NCI-H524 (cell line): ENCODE results near the gene MRPL36.
A peak's percentile ranks its signal among the peaks of the same experiment; 100 is the strongest.

ENCODE experiments used
- DNase-seq, 2 experiments: peaks; one replicate each; lab custom pipeline; 2025; lab: John Stamatoyannopoulos, UW

Gene MRPL36

DNA sequence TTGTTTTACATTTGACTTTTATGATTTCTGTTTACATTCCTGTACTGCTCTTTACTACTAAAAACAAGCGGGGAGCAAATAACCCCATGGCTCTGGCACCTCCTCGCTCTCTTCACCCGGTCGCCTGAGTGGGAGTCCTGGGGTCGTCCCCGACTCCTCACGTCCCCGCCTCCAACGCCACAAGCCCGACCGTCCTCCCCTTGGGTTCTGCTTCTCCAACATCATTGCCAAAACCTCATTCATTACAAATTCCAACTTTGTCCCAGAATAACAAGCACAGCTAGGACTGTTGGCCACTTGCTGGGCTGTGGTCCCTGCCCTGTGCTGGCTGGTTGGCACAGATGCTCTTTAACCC lies 35.1 kb downstream of the MRPL36 start:
- DNase-seq: no peak

GRCh38 chr5:1763960-1764605 lies 35.6 kb downstream of the MRPL36 start:
- no peak for DNase-seq

- DNase-seq: peak in 1 of 2 experiments; percentile 42
These were observed 36.1 kb downstream of the MRPL36 start for GRCh38 chr5:1763548-1763911.

- no peak for DNase-seq
These were observed 36.6 kb downstream of the MRPL36 start for GRCh38 chr5:1762883-1763547.

- peak in 1 of 2 experiments; percentile 59 for DNase-seq
These were observed 37.3 kb downstream of the MRPL36 start for GRCh38 chr5:1762121-1762882.

DNA sequence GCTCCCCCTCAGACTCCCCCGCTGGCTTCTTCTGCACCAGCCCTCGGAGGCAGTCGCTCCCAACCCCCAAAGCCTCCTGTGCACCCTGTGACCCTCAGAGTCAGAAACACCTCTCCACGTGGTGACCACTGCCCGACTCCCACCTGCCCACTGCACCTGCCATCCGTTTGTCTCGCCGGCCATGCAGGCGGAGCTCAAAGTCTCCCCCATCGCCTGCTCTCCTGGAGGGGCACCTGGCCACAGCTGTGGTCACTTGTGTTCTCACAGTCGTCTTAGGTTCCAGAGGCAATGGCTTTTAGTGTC lies 38.2 kb downstream of the MRPL36 start:
- no peak for DNase-seq

- DNase-seq: no peak
These were observed 38.8 kb downstream of the MRPL36 start for GRCh38 chr5:1760656-1761452.

DNA sequence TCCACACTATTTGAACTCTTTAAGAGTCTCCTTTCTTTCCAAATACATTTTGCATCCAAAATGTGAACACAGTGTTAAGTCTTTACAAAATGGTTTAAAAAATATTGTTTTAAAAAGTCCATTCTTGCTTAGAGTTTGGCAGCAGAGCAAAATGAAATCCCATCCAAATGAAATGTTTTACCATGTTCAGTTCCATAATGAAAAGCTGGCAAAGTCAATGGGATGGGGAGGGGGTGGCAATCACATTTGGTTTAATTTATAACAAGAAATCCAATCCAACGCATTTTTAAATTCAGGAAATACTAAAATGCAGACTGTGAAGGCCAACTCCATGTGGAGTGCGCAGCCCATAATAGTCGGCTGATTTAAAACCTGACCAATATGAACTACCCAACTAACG lies 39.4 kb downstream of the MRPL36 start:
- DNase-seq: no peak

DNA sequence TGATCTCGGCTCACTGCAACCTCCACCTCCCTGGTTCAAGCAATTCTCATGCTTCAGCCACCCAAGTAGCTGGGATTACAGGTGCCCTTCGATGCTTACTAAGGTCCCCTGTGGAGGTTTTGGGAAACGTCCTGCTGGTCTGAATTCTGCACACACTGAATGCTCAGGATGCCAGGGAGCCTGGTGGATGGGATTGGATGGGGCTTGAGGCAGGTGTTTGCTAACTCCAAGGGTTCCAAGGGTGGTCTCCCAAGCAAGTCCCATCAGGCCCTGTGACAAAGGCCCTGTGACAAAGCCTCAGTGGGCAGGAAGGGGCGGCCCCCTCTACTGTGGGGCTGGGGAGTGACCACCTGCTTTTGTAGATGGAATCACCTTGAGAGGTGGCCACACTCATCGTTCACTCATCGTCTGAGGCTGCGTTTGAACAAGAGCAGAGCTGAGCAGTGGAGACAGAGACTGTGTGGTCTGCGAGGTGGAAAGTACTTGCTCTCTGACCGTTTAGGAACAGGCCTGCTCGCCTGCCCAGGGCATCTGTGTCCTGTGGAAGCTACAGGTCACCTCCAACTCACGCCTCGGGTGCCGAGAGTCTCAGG lies 40.2 kb downstream of the MRPL36 start:
- DNase-seq: no peak

DNA sequence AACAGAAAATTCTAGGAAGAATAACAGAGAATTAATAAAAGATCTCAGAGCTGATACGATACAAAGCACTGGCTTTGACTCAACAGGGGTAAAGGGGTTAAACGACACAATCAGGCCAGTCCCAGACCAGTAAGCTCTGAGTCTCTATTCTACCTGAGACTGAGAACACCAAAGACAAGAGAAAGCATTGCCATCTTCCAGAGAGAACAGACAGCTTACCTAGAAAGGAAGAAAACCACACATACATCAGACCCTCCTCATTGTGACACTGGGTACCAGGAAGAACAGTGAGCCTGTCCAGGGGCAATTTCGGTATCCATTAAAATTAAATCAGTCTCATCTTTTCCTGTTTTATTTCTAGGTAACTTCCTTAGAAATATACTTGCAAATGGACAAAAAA lies 41.1 kb downstream of the MRPL36 start:
- no peak for DNase-seq

- peak in 1 of 2 experiments; percentile 18 for DNase-seq
These were observed 42.1 kb downstream of the MRPL36 start for GRCh38 chr5:1757511-1757910.

DNA sequence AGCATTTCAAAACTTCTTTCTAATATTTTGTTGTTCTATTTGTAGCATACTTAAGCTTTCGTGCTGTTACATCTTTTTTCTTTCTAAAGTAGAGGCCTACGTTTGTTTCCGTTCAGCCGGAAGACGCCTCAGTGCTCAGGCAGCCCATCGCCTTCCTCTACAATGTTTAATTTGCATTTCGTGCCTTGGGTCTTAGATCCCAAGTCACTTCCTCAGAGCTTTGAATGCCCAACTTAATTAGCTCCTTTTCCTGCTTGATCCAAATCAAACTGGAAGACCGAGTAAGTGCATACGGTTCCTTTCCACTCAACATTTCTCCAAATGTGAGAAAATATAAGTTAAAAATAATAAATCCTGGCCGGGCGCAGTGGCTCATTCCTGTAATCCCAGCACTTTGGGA lies 43.2 kb downstream of the MRPL36 start:
- no peak for DNase-seq

DNA sequence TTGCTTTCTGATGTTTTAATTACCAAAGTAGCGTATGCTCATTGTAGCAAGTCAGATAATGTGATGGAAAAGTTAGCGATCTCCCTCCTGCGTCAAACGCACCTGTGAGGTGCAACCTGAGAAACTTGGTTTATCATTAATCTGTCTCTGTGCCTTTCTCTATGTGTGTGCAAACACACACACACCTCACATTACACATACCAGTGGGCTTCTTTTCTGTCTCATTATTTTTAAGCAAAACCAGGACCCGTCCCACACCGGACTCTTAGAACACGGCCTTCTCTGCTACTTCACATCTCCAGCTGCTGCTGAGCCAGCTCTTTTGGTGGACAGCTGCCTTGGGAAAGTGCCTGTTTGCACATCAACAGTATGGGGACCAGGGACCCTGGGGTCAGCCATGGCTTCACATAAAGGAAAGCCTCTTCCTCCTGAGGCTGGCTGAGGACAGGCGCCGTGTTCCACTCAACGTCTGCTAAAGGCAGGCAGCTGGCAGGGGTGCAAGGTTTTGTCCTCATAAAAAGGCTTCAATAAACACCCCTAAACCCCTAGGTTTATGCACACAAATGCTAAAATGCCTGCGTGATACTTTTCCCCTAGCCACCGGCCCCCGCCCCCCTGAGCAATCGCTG lies 44.2 kb downstream of the MRPL36 start:
- DNase-seq: no peak

- DNase-seq: no peak
These were observed 45.0 kb downstream of the MRPL36 start for GRCh38 chr5:1754531-1755220.

DNA sequence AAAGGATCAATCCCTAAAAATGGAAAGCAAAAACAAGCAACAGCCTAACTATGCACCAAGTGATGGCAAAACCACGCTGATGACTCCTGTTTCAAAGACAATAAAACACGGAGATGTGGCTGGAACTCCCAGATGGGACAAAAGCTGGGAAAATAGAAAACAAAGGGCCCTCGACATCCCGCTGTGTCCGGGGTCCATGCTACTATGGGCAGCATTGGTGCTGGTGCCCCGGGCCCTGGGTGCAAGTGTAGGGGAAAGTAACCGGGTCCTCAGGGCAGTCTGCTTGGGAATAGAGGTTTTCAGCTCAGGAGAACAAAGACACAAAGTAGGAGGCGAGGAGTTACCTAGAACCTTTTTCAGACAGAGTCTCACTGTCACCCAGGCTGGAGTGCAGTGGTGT lies 46.1 kb downstream of the MRPL36 start:
- DNase-seq: no peak

DNA sequence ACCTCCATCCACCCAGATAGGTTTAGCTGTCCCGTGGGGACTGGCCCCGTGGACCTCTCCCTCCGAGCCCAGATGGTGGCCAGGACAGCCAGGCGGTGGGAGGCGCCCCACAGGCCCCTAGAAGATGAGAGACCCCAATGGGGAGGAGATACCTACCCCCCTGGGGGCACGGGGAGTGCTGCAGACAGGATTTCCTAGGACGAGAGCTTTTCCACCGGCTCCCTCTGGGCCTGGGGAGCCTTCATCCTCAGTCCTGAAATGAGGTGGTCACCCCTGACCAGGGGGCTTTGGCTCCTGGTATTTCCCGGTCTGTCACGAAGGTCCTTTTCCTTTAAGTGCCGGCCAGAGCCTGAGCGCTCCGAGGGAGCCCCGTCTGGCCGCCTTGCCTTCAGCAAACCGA lies 46.8 kb downstream of the MRPL36 start:
- no peak for DNase-seq

DNA sequence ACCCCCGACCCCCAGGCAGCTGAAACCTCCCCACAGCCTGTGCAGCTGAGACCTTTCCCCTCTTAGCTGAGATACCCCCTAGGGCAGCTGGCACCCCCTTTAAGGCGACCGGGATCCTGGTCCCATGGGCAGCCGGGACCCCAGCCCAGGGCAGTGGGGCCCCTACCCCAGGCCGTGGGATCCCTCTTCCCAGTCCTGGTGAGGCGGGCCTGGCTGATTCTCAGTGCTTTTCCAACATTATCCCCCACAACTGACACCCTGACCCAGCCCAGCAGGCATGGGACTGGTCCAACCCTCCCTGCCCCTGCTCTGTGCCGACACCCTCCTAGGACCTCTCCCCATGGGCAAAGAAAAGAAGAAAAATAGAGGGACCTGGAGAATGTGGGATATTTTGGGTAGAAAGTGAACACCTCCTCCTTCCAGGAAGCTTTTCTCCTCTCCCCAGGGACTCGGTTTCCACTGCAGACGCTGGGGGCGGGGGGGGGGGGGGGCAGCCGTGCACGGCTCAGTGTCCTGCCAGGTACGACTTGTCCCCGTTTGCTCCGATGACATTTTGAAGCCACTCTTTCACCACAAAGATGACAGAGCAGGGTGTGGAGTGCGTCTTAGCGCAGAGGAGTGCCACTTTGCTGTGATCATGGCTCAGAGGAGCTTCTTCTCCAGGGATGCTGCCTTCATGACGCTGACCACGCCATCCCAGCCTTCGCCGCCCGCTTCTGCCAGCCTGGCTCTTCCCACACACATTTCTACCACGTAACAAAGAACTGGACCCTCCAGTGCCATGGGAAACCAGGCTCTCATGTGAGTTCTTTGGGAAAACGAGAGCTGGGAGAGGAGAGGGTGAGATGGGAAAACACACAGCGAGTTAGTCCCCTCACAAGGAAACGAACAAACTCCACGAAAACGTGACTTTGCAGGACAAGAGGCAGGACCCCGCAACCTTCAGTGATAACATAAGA lies 47.5 kb downstream of the MRPL36 start:
- DNase-seq: no peak

GRCh38 chr5:1751026-1751863 lies 48.4 kb downstream of the MRPL36 start:
- peak; percentile 14 to 49 for DNase-seq

GRCh38 chr5:1750469-1750868 lies 49.2 kb downstream of the MRPL36 start:
- no peak for DNase-seq
